A673 (cell line): ENCODE data around the gene OSCAR. TPM values are rescaled to one million over a fixed set of nuclear protein-coding genes. Genes with fewer than 3 reads are reported as not detected.
"Not testable (repeated sequence)": the region's sequence is repeated elsewhere in the genome, so short reads cannot be mapped to it uniquely, and the experiment has no call there.

Source experiments
- BruUV-seq: library from RNA; stranded (reverse); fragments of 400-500 nt; replicated peaks from 2 replicates; lab custom pipeline; 2021; lab: Mats Ljungman, UMichigan
- CTCF ChIA-PET: fragments of 300-600 bp; sonication (Branson Sonifier 250); formaldehyde crosslinking; loops from one replicate; lab custom pipeline; 2022; ENCODE audit warnings: antibody characterized with exemption; lab: Charles Lee
- POLR2A ChIA-PET: fragments of 300-600 bp; sonication (Branson Sonifier 250); formaldehyde crosslinking; loops from one replicate; lab custom pipeline; 2022; ENCODE audit warnings: antibody characterized with exemption; ENCODE audit not compliant: low non-redundant PET; lab: Charles Lee
- DNase-seq: peaks from one replicate; pipeline ENCODE4 v3.0.0-alpha.2; 2015; ENCODE audit warnings: low spot score
- H3K27ac ChIP-seq: fragments of 200-600 bp; sonication (generic); 2 replicates; pipeline ENCODE4 v1.5.1; 2016; ENCODE audit warnings: mixed run types, low read depth, mild to moderate bottlenecking, mixed read lengths, antibody characterized with exemption, low read length; ENCODE audit not compliant: poor library complexity, severe bottlenecking
- H3K27me3 ChIP-seq: fragments of 200-600 bp; sonication (generic); replicated peaks from 2 replicates; pipeline ENCODE4 v1.6.1; 2017; ENCODE audit warnings: mixed run types, low read depth, mild to moderate bottlenecking, mixed read lengths, antibody characterized with exemption, low read length; ENCODE audit not compliant: insufficient read depth, poor library complexity
- H3K36me3 ChIP-seq: fragments of 200-600 bp; sonication (generic); 2 replicates; pipeline ENCODE4 v1.6.1; 2016; ENCODE audit warnings: mixed run types, mild to moderate bottlenecking, mixed read lengths, antibody characterized with exemption, low read length; ENCODE audit not compliant: insufficient read depth, poor library complexity, severe bottlenecking
- H3K4me1 ChIP-seq: fragments of 200-600 bp; sonication (generic); 2 replicates; pipeline ENCODE4 v1.6.1; 2017; ENCODE audit warnings: mixed run types, mild to moderate bottlenecking, mixed read lengths, antibody characterized with exemption, low read length; ENCODE audit not compliant: insufficient read depth, poor library complexity, severe bottlenecking
- H3K4me3 ChIP-seq: fragments of 200-600 bp; sonication (generic); 2 replicates; pipeline ENCODE4 v1.5.1; 2016; ENCODE audit warnings: low read depth, mixed run types, mild to moderate bottlenecking, mixed read lengths, low read length; ENCODE audit not compliant: poor library complexity, severe bottlenecking
- H3K9me3 ChIP-seq: fragments of 200-600 bp; sonication (generic); 2 replicates; pipeline ENCODE4 v1.6.1; 2016; ENCODE audit warnings: mixed run types, low read depth, mild to moderate bottlenecking, mixed read lengths, antibody characterized with exemption, low read length; ENCODE audit not compliant: poor library complexity, severe bottlenecking
- CTCF ChIP-seq: fragments of 300-800, 200-600 bp; sonication (generic); conservative IDR thresholded peaks from 2 replicates; pipeline ENCODE4 v1.5.1; 2017; ENCODE audit warnings: low read depth, mild to moderate bottlenecking, antibody characterized with exemption, low read length, moderate library complexity, mixed read lengths
- EZH2 ChIP-seq: fragments of 200-600 bp; sonication (generic); IDR thresholded peaks from 2 replicates; pipeline ENCODE4 v1.6.1; 2017; ENCODE audit warnings: borderline replicate concordance, low read depth, mild to moderate bottlenecking, mixed read lengths, antibody characterized with exemption, low read length; ENCODE audit not compliant: poor library complexity, severe bottlenecking
- intact Hi-C: fragments of 100-400 bp; cut with micrococcal nuclease; formaldehyde crosslinking; loops from one replicate; pipeline ENCODE4 v1.10.0; 2022; ENCODE audit not compliant: unreplicated experiment
- total RNA-seq: library from RNA; stranded (reverse); gene quantifications from 2 replicates; pipeline ENCODE4 v1.2.3, GENCODE V29; 2021

OSCAR gene
- total RNA-seq, 1 experiment from 2014 or later, result 0.47 TPM

GRCh38 chr19:54105796-54106195 is 5.2 kb upstream of the OSCAR start:
- TF ChIP-seq CTCF (no peak), EZH2 (no peak)
- ChIA-PET POLR2A (no interaction called here), CTCF (no interaction called here)
- Histone ChIP-seq H3K4me1 (no peaks in the 10 kb centered on the region), H3K36me3 (peaks cover 52% of the 10 kb centered on the region), H3K27ac (no peak overlapping the region), H3K27me3 (no peaks in the 10 kb centered on the region), H3K9me3 (no peaks in the 10 kb centered on the region), H3K4me3 (no peak overlapping the region)
- no peak for DNase-seq
- BruUV-seq, result no TSS peak
- intact Hi-C loops, result no loop called here

- DNase-seq, result no peak
- intact Hi-C loops, result no loop called here
- POLR2A ChIA-PET, result no interaction called here
- no peak for TF ChIP-seq EZH2
- TF ChIP-seq CTCF, result no peak
- BruUV-seq, result no TSS peak
- Histone ChIP-seq H3K4me1 (no peaks in the 10 kb centered on the region), H3K9me3 (no peaks in the 10 kb centered on the region), H3K27ac (no peak overlapping the region), H3K36me3 (peaks cover 46% of the 10 kb centered on the region), H3K27me3 (no peaks in the 10 kb centered on the region), H3K4me3 (no peak overlapping the region)
- CTCF ChIA-PET, result no interaction called here
Observed at GRCh38 chr19:54104998-54105715, 4.6 kb upstream of the OSCAR start.

- Histone ChIP-seq H3K36me3 (peaks cover 20% of the 10 kb centered on the region), H3K27me3 (no peaks in the 10 kb centered on the region), H3K4me1 (no peaks in the 10 kb centered on the region), H3K27ac (peak within 1 kb of the TSS; percentile 77), H3K4me3 (peak within 1 kb of the TSS; percentile 75), H3K9me3 (no peaks in the 10 kb centered on the region)
- peak; percentile 99 for DNase-seq
- ChIA-PET POLR2A (no interaction called here), CTCF (no interaction called here)
- intact Hi-C loops, result no loop called here
- no peak for TF ChIP-seq EZH2
- BruUV-seq, result no TSS peak
Observed at GRCh38 chr19:54102421-54103169, 2.0 kb upstream of the OSCAR start, which contains the start of gene NDUFA3. TSS of gene NDUFA3 (plus strand) at chr19:54102855. CDS start at chr19:54102879, 24 bp downstream.

- H3K9me3 ChIP-seq, H3K27ac ChIP-seq, H3K4me3 ChIP-seq, H3K27me3 ChIP-seq, DNase-seq, intact Hi-C loops, POLR2A ChIA-PET, H3K36me3 ChIP-seq, BruUV-seq, H3K4me1 ChIP-seq: not testable (repeated sequence)
- CTCF ChIA-PET, result interaction anchor here (1.2 kb wide), 1 partner anchor 69 kb away, joined by 3 read pairs; no protein-coding TSS in a partner anchor
Observed at GRCh38 chr19:54099903-54100255, 724 bp downstream of the OSCAR start.
